ENCODE measurements around the gene RASAL2.
"Not testable (repeated sequence)": the region's sequence is repeated elsewhere in the genome, so short reads cannot be mapped to it uniquely, and the experiment has no call there.

Gene RASAL2

DNA sequence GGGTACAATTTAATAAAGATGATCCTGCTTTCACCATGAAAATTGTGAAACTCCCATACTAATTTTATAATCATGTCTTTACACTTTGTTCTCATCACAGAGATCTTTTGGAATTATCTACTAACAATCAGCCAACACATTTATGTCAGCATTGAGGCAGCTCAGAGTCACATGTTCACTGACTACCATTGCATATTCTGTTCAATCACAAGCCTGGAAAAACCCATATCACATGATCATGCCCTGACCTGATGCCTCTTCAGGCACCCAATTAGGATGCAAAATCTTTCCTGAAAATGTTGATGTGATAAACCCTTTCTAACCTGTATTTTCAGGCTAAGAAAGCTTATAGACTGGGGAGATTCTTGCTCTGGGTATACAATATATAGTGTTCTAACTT is 21.6 kb upstream of the RASAL2 start:
- no peak for DNase-seq

DNA sequence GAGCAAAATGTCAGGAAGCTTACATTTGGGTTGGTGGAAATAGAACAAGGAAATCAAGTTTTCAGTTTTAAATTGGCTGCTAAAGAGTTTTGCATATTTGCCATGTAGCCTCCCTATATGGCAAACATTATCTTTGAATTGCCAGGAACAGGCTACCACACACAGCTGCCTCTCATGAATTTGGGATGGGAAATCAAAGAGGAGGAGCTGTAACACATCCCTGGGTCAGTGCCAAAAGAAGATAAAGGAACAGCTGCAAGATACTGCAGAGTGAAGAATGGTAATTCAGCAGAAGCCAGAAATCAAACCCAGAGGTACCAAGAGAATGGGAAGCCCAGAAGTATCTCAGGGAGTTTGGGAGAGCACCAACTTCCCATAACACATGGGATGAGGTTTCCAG is 18.6 kb upstream of the RASAL2 start:
- DNase-seq, result no peak

DNA sequence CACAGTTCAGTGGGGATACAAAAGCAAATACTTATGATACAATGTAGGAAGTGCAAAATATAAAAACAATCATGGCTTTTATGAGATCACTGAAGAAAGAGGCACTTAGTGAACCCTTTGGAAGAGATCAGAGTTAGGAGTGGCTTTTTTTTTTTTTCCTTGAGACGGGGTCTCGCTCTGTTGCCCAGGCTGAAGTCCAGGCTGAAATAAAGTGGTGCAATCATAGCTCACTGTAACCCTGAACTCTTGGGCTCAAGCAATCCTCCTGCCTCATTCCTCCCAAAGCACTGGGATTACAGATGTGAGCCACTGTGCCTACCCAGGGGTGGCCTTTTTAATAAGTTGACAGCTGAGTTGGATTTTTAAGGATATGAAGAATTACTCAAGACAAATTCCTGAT is 17.3 kb upstream of the RASAL2 start:
- DNase-seq, result no peak

DNA sequence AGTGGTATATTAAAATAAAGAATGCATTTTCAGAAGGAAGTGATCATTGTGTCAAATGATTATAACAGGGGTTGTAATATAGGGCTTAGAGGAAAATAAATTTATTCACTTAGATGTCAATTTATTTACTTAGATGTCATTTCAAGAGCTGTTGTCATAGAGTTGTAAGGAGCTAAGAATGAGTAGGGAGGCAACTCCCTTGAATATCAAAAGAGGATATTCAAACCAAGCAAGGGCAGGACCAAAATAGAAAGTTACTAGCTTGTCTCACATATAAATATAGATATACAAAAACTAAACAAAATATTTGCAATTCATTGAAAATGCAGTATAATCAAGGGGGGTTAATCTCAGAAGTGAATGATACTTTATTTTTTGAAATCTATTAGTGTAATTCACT is 16.0 kb upstream of the RASAL2 start:
- no peak for DNase-seq

DNA sequence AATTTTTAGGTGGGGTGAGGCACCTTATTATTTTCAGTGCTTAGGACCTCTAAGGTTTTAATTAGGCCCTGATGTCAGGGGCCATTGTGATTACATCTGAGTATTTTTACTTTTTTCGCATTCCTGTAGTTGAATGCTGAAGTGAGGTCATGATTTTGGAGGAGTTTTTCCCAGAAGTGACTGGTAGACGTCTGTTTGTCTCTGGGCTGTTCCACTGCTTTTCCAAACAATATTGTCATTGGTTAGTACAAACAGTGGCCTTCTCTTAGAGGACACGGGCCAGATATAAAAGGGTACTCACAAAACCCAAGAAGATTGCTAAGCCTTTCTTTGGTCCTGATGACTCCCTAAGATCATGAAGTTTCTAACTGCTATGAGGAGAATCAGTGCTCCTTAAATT is 7.6 kb upstream of the RASAL2 start:
- DNase-seq, result no peak

DNA sequence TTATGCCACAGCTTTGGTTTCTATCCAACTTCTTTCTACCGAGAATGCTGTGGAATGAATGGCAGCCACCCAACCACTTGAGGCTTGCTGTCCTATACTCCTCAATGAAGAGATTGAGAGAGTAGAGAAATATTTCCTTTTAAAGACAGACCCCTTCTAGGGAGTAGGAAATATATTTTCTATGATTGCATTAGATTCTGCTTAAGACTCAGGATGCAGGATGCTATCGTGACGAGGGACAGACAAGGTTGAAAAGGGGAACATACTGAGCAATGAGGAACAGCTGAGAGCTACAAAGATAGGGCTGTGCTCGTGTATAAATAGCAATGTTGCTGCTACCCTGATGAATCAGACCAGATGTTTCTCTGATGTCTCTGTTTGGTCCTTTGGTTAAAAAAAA is 7.1 kb upstream of the RASAL2 start:
- no peak for DNase-seq

DNA sequence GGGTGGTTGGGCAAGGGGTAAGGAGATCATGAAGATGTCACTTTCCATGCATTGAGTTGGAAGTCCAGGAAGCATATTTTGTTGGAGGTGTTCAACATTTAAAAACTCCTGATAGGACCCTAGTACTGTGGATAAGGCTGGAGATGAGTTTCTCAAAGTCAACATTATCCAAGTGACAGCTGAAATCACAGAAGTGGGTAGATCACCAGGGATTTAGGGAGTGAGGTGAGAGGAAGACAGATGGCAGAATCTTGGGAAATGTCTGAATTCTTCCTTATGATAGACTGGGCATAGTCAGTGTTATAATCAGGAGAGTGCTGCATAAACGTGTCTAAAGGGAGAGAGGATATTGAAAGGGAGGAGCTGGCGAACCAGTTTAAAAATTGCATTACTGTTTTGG is 5.3 kb upstream of the RASAL2 start:
- no peak for DNase-seq

DNA sequence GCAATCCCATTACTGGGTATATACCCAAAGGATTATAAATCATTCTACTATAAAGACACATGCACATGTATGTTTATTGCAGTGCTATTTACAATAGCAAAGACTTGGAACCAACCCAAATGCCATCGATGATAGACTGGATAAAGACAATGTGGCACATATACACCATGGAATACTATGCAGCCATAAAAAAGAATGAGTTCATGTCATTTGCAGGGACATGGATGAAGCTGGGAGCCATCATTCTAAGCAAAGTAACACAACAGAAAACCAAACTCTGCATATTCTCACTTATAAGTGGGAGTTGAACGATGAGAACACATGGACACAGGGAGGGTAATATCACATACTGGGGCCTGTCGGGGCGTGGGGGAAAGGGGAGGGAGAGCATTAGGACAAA is 2.5 kb upstream of the RASAL2 start:
- not testable (repeated sequence) for DNase-seq

DNA sequence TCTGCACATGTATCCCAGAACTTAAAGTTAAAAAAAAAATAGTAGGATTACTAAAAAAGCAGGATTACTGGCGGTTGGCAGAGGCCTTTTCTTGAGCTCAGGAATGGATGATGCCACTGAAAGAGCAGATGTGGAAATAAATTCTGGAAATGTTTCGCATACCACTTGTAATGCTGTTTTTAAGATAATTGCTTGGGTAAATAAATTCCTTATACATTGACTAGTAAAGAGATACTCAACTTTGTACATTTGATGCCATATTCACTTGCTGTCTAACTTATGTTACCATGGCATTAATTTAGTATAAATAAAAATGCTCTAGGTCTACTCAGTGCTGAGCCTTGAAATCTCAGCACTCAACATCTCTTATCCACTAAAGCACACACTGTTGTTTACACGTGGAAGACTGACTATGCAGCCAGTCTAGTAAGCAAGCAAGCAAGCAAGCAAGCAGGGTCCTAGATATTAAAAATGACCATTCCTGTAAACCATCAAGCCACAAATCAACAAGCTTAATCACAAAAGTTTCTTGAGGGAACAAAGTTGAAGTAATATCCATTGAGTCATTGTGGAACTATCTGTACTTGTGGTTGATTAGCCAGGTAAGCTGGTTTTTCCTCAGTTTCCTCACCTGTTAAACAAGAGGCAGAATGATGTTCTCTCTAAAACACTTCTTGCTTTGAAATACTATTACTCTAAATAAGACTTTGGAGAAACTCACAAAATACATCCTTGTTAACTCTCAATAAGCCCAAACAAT is 1.7 kb upstream of the RASAL2 start:
- DNase-seq, result no peak

DNA sequence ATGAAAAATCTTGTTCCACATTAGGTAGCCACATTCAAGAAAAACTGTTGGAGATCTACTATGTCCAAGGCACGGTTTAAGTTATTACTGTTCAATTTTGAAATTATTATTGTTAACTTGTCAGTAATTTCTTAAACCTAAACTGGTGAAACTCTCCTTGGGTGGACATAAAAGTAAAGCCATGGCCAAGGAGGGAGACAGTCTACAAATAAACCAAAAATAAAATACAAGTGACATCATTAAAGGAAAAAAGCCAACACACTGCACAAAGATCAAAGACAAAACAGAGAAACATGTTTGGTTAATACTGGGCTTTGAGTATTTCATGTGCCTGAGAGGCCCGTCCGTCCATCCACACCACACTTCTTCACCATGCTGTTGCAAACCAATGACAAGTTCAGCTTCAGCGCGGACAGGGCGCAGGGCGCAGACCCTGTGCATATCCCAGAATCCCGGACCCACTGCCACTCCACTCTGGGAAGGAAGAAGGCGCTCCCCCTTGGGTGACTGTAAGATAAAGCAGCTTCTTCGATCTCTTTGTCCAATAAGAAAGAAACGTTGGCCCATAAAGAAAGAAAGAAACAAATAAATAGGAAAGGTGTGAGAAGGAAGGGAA is 918 bp upstream of the RASAL2 start:
- no peak for DNase-seq

DNA sequence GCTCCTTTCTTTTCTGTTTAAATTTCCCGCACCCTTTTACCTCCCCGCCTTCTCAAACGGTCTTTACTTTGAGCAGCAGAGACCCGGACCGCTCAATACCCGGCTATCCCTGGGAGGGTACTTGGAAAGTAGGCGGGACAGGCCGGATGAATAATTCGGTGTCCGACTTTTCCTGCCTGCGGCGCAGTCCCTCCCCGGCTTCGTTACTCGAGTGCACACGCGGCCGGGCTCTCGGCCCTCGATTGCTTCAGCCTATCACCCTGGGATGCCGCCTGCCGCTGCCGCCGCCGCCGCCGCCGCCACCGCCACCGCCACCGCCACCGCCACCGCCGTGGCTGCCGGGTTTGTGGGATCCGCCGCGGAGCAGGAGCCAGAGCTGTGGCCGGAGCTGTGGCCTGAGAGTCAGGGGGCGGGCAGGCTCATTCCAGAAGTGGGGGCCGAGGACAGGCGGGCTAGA is 382 bp upstream of the RASAL2 start:
- DNase-seq, result peak; percentile 34

DNA sequence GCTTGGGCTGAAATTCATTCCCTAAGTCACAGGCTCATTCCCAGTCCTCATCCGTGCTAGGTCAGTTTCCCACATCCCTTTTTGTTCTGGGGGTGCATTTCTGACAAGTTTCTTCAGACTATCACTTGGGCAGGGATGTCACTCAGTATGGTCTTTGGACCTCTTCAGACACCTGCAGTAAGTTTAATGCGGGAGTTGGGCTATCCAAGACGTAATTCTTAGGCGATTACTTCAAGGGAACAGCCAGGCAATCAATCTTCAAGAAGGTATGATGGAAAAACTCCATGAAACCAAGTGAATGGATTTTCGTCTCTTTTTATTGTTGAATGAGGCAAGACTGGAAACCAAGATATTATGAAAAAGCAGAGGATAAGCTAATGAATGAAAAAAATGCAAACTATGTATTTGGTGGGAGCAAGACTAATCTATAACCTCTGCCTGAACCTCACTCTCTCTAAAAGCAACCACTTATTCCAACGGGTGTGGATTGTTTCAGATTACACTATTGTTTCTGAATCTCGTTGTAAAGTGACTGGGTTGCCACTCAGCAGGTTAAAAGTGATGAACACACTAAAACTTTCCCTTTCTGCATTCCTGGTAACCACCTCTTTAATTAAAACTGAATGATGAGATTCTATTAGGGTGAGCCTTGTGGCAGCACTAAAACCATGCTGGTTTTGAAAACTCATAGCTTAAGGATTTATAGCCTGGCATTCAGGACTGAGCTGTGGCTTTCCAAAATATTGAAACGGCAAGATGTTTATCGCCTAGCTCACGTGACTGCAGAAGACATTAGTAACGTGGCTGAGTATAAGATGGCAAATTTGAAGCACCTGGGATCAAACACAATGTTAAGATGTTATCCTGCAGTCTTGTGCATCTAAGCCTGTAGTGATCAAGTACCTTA is 1.1 kb downstream of the RASAL2 start:
- DNase-seq, result no peak

DNA sequence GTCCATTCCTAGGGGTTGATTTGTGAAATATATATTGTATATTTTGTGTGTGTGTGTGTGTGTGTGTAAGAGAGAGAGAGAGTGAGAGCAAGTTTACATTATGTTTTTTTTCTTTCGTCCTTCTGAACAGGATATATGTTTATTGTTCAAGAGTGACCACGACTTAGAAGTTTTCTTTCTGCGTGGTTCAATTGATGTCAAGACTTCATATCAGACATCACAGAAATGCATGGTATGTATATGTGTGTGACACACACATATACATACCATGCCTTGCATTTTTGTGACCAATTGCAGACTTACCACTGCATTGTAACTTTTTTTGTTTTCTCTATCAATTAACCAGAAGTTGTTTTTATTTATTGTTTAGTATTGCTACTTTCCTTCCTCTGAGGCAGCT is 2.5 kb downstream of the RASAL2 start:
- DNase-seq, result no peak

DNA sequence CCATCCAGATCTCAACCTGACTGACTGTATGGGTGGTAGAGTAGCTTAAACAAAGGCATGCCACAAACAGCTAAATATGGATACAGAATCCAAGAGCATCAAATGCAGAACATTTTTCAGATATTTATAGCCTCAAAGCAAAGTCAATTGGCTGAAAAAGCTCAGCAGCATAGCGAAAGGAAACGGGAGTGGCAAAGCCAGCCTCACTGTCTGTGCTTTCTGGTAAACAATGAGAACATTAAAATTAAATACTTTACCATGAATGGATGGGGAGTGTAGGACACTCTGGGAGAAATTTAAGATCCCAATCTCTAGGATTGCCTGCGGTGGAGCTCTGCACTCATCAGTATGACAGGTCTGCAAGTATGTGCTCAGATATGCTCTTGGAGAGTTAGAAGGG is 4.4 kb downstream of the RASAL2 start:
- no peak for DNase-seq

DNA sequence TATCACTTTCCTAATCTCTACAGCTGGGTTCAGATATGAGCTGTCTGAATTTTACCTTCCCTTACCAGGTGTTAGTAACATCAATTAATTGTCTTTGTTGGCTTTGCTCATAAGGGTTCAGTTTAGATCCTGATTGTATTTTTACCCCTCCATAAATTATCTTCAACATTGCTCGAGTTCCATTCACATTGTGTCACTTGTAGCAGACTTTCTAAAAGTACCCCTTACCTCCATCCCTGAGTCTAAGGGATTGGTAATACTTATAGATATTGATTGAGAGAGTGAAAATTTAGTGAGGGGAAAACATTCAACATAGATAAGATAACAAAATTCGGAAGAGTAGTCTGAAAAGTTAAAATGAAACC is 7.3 kb downstream of the RASAL2 start:
- no peak for DNase-seq

DNA sequence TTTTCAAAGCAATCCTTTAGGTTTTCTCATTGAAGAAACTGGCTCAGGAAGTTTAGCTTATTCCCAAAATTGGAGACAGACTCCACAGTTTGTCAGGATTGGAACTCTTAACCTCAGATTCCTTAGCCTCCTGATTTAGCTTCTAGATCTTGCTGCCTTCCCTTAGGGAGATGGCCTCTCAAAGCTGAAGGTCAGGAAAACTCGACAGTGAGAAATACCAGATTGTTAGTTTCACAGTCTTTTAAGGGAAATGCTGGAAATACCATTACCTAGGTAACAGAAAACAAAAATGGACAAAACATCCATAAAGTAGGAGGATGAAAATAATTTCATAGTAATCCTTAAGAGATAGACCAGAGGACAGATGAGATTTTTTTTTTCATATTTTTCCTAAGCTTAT is 7.8 kb downstream of the RASAL2 start:
- DNase-seq, result no peak

DNA sequence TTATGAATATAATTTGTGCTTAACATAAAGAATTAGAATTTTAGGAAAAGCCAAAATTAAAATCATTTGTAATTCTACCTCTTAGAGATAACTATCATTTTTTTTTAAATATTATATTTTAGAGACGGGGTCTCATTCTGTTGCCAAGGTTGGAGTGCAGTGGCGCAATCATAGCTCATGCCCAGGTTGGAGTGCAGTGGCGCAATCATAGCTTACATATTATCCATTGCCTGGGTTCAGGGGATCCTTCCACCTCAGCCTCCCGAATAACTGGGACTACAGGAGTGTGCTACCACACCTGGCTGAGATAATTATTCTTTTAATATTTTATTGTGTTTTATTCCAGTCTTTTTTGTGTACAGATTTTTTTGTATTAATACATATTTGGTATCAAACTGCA is 8.3 kb downstream of the RASAL2 start:
- no peak for DNase-seq

DNA sequence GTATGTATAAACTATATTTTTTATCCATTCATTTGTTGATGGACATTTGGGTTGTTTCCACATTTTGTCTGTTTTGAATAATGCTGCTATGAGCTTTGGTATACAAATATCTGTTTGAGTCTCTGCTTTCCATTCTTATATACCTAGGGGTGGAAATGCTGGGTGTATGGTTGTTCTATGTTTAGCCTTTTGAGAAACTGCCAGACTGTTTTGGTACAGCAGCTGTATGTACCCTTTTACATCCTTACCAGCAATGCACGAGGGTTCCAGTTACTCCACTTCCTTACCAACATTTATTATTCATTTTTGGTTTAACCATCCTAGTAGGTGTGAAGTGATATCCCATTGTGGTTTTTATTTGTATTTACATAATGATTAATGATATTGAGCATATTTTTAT is 13.9 kb downstream of the RASAL2 start:
- no peak for DNase-seq

DNA sequence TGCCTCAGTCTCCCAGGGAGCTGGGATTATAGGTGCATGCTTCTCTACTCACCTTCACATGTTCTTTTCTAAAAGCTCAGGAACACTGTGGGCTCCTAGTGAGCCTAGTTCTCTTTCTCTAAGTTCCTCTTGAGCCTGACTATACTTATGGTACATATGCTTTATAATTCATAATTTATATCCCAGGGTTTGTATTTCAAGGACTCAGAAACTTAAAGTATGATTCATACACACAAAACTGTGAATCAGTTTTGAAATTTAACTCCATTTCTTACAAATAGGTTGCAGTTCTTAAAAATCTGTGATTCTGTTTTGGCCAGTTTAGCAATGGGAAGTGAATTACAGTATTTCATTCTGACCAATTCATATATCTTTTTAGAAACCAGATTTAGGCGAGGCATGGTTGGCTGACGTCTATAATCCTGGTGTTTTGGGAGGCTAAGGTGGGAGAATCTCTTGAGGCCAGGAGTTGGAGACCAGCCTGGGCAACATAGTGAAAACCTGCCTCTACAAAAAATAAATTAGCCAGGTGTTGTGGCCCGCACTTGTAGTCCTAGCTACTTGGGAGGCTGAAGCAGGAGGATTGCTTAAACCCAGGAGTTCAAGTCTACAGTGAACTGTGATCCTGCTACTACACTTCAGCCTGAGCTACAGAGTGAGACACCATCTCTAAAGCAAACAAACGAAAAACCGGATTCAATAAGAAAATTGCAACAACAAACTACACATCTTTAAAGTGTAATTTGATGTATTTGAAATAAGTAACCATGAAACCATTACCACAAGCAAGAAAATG is 15.6 kb downstream of the RASAL2 start:
- no peak for DNase-seq

DNA sequence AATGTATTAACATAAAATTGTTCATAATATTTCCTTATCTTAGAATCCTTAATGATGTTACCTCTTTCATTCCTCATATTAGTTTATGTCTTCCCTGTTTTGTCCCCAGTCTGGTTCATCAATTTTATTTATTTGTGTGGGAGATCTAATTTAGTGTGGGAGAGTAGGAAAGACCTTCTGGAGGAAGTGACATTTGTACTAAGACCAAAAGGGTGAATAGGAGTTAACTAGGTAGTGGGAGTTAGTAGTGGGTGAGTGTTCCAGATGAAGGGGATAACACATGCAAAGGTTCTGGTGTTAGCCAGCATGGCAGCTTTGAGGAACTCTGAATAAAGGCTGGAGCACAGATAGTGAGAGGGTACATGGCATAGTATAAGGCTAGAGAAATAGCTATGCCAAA is 21.4 kb downstream of the RASAL2 start:
- DNase-seq, result no peak

DNA sequence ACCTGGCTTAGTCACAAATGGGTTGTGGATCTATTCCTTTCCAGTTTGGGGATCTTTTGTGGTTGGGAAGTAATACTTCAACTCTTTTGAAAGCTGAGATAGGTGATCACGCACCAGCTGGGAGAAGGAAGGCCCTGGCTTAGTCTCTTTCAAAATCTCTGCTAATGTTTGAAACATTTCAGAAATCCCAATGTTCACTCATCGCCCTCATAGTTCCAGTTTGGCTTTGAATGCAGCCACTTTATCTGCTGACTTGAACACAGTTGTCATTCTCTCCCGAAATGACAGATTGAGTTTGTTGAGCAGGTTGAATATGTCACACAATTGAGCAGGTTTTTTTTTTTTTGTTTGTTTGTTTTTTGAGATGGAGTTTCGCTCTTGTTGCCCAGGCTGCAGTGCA is 24.6 kb downstream of the RASAL2 start:
- DNase-seq, result no peak

DNA sequence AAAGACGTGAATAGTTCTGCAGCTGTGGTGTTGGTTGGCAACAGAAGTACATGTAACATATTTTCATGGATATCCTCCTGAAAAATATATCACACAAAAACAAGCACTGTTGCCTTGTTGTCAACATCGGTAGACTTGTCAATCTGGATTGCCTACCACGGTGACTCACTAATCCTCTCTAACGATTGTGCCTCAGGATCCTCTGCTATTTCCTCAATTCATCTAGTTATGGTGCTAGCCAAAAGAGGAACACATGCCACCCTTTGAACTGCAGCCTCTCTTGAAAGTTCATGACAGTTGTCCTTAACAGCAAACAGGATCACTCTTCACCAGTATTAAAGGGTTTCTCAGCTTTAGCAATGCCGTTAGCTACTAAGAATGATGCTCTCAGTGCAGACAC is 25.7 kb downstream of the RASAL2 start:
- no peak for DNase-seq

DNA sequence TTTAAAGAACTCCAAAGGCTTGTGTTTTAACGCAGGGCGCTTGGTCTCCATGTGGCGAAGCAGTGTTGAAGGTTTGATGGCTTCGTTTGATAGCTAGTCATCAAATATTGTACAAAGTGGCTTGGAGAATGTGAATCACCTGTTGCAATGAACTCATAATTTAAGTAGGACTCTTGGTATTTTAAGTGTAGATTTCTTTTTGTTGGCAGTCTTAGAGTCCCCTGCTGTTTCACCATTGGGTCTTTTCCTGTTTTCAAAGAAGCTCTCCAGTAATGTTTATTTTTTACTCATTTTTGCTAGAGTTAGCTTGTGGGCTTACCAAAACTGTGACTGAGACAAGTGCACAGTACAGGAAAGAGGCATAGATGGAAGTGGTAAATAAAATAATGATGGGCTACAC is 26.2 kb downstream of the RASAL2 start:
- DNase-seq, result no peak

Measured in stimulated activated CD4-positive, alpha-beta T cell treated with anti-CD3 and anti-CD28 coated beads, Interleukin-4, amount 100 ng/mL, for 24 hours (primary cell).